Measurements from ENCODE around the gene AIG1. TPM values are rescaled to one million over a fixed set of nuclear protein-coding genes. Genes with fewer than 3 reads are reported as not detected.

Gene AIG1
- polyA plus RNA-seq, 1 experiment: 65.1 TPM

DNA sequence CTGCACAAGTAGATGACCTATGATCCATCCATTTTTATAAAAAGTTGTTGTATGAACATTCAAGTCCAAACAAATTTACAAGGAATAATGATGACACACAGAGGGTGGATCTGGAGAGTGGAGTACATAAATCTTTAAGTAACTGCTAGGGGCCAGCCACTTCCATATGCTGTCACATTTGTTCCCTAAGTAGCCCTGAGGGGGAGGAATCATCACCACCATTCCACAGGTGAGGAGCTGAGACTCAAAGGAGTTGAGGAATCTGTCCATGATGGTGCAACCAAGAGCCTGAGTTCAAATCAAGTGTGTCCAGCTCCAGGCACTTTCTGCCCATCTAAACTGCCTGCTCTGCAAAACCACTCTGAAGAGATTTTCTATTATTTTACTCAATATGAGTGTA is 132.1 kb downstream of the AIG1 start:
- H3K27me3 ChIP-seq (ENCODE audit: control insufficient read depth, insufficient read depth, low read length): no peaks in the 10 kb centered on the region
- no peaks in the 10 kb centered on the region; the same call in 1 of the 2 replicates for H3K9me3 ChIP-seq (ENCODE audit: control insufficient read depth, insufficient read depth, low read length)
- CTCF ChIA-PET: no interaction called here
- no peak for DNase-seq (ENCODE audit: low read depth, low spot score)
- no peak overlapping the region for H3K27ac ChIP-seq (ENCODE audit: low read depth, low read length)
- TF ChIP-seq, protein P1, sequence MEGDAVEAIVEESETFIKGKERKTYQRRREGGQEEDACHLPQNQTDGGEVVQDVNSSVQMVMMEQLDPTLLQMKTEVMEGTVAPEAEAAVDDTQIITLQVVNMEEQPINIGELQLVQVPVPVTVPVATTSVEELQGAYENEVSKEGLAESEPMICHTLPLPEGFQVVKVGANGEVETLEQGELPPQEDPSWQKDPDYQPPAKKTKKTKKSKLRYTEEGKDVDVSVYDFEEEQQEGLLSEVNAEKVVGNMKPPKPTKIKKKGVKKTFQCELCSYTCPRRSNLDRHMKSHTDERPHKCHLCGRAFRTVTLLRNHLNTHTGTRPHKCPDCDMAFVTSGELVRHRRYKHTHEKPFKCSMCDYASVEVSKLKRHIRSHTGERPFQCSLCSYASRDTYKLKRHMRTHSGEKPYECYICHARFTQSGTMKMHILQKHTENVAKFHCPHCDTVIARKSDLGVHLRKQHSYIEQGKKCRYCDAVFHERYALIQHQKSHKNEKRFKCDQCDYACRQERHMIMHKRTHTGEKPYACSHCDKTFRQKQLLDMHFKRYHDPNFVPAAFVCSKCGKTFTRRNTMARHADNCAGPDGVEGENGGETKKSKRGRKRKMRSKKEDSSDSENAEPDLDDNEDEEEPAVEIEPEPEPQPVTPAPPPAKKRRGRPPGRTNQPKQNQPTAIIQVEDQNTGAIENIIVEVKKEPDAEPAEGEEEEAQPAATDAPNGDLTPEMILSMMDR (IDR thresholded peaks at IDR 0.05; ENCODE audit: low read depth, low read length): no peak
- POLR2A ChIA-PET: no interaction called here
- H3K4me3 ChIP-seq (ENCODE audit: low read depth, low read length): no peak overlapping the region

DNA sequence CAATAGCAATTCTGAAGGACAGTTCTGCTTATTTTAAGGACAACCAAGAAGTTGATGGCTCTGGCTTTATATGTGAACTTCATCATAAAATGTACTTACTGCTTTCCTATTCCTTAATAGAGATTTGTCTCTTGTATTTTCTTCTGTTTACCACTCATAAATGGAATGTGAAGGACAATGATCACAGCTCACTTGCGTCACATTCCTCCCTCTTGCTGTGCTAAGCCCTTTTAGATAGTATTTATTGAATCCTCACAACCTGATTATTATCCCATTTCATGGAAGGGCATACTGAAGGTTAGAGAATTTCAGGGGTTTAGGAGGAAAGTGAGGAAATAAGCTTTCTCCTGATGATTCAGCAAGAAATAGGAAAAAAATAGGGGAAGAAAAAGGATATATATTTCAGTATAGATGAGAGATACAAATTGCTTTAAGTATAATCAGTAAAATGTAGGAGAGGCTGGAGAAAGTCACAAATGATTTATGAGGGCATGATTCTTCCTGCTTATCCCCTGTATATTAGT is 132.9 kb downstream of the AIG1 start:
- TF ChIP-seq, protein P1 (IDR thresholded peaks at IDR 0.05; ENCODE audit: low read depth, low read length): no peak
- no peaks in the 10 kb centered on the region; the same call in 1 of the 2 replicates for H3K9me3 ChIP-seq (ENCODE audit: control insufficient read depth, insufficient read depth, low read length)
- no peak overlapping the region for H3K27ac ChIP-seq (ENCODE audit: low read depth, low read length)
- no peaks in the 10 kb centered on the region for H3K27me3 ChIP-seq (ENCODE audit: control insufficient read depth, insufficient read depth, low read length)
- no peak overlapping the region for H3K4me3 ChIP-seq (ENCODE audit: low read depth, low read length)
- no peak for DNase-seq (ENCODE audit: low read depth, low spot score)
- ChIA-PET CTCF (no interaction called here), POLR2A (no interaction called here)

DNA sequence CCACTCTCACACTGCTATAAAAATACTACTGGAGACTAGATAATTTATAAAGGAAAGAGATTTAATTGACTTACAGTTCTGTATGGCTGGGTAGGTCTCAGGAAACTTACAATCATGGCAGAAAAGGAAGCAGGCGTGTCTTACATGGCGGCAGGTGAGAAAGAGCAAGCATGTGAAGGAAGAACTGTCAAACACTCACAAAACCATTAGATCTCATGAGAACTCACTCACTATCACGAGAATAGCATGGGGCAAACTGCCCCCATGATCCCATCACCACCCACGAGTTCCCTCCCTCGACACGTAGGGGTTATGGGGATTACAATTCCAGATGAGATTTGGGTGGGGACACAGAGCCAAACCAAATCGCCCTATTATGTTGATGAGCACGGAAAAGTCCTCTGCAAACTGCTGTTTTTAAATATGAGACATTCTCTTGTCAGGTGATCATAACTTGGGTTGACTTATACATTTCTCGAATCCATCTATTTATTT is 133.5 kb downstream of the AIG1 start:
- no peaks in the 10 kb centered on the region for H3K27me3 ChIP-seq (ENCODE audit: control insufficient read depth, insufficient read depth, low read length)
- CTCF ChIA-PET: no interaction called here
- TF ChIP-seq, protein P1 (IDR thresholded peaks at IDR 0.05; ENCODE audit: low read depth, low read length): no peak

DNA sequence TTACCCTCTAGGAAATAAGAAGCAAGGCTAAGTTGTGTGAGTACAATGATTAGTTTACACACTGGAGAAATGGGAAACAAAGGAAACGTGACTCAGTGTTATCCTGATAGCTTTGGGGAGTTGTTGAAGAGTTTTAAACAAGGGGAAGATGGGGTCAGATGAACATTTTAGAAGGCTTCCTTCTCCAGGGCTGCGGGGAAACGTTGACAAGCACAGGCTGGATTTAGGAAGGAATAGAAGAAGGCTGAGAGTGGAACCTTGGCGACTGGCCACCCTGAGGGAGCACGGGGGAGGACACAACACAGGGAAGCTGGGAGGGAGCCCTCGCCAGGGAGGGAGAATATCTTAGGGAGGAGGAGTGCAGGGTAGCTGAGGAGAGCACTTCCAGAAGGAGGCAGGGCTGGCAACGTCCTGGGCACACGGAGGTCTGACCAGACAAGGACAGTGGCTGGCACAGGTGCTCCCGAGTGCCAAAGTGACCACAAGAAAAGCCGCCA is 134.7 kb downstream of the AIG1 start:
- POLR2A ChIA-PET: no interaction called here
- no peak overlapping the region for H3K4me3 ChIP-seq (ENCODE audit: low read depth, low read length)
- H3K27me3 ChIP-seq (ENCODE audit: control insufficient read depth, insufficient read depth, low read length): no peaks in the 10 kb centered on the region
- DNase-seq (ENCODE audit: low read depth, low spot score): no peak
- CTCF ChIA-PET: no interaction called here
- H3K27ac ChIP-seq (ENCODE audit: low read depth, low read length): no peak overlapping the region
- H3K9me3 ChIP-seq (ENCODE audit: control insufficient read depth, insufficient read depth, low read length): no peaks in the 10 kb centered on the region; the same call in 1 of the 2 replicates
- TF ChIP-seq, protein P1 (IDR thresholded peaks at IDR 0.05; ENCODE audit: low read depth, low read length): no peak

More for the DNA sequence above, 133.5 kb downstream of the AIG1 start:
- DNase-seq (ENCODE audit: low read depth, low spot score): no peak
- POLR2A ChIA-PET: no interaction called here
- Histone ChIP-seq H3K27ac (ENCODE audit: low read depth, low read length) (no peak overlapping the region), H3K9me3 (ENCODE audit: control insufficient read depth, insufficient read depth, low read length) (no peaks in the 10 kb centered on the region; the same call in 1 of the 2 replicates), H3K4me3 (ENCODE audit: low read depth, low read length) (no peak overlapping the region)

DNA sequence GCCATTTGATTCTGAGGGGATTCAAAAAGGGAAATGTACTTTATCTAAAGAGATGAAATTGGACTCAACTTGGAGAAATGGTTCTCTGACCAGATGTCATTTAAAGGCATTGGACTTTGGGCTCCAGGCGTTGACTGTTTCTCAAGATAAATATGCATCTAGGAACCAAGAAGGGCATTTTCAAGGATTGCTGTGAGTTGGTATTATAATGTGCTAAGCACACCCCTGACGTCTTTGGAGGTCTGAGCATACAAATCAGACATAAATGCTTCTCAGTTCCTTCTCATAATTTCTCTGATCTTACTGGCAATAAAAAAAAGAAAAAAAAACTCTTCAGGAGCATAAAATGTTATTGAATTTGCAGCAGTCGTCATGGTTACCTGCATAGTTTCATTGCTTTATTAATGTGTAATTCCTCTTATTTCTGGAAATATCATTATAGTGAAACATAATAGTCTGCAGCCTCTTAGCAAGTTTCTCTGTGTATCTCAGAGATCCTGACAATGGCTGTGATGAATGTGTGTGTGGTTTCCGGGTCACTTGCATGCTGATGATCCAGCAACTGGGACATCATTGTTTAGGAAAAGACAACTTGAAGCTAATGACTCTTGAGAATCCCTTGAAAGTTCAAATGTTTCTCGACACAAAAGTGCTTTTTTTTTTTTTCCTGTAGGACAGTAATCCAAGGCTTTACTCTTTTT is 136.0 kb downstream of the AIG1 start:
- CTCF ChIA-PET: no interaction called here
- POLR2A ChIA-PET: no interaction called here
- H3K4me3 ChIP-seq (ENCODE audit: low read depth, low read length): no peak overlapping the region
- no peak overlapping the region for H3K27ac ChIP-seq (ENCODE audit: low read depth, low read length)
- TF ChIP-seq, protein P1 (IDR thresholded peaks at IDR 0.05; ENCODE audit: low read depth, low read length): no peak
- DNase-seq (ENCODE audit: low read depth, low spot score): no peak
- no peaks in the 10 kb centered on the region; the same call in 1 of the 2 replicates for H3K9me3 ChIP-seq (ENCODE audit: control insufficient read depth, insufficient read depth, low read length)
- H3K27me3 ChIP-seq (ENCODE audit: control insufficient read depth, insufficient read depth, low read length): no peaks in the 10 kb centered on the region

Data from AG04450 (cell line).